M059J (cell line): Measurements from ENCODE around the gene L3MBTL1. TPM values are rescaled to one million over a fixed set of nuclear protein-coding genes. Genes with fewer than 3 reads are reported as not detected.

Experiments
- DNase-seq: peaks from one replicate; pipeline ENCODE4 v3.0.0-alpha.2; 2012; ENCODE audit warnings: low read depth
- total RNA-seq: library from RNA; depleted of rRNA; stranded (reverse); fragments of >200 nt; shearing (Covaris generic); gene quantifications from 2 replicates; pipeline ENCODE4 v1.2.3, GENCODE V29; 2014; rRNA removed

L3MBTL1 gene
- total RNA-seq, 1 experiment from 2014 or later = 6.0 TPM

GRCh38 chr20:43590036-43590391 lies 82.5 kb downstream of the L3MBTL1 start:
- no peak for DNase-seq

- DNase-seq = peak; percentile 94
Measured at GRCh38 chr20:43590392-43591303, 83.2 kb downstream of the L3MBTL1 start, which contains the start of gene IFT52. TSS of gene IFT52 (plus strand) at chr20:43590937. CDS start at chr20:43594699, 3,762 bp downstream.

Other genes starting within 250 kb of the L3MBTL1 start
- 36.2 and 42.8 TPM in 2 replicates for gene SRSF6, start 49.8 kb upstream of the L3MBTL1 start, total RNA-seq
- gene SGK2, start 51.3 kb downstream of the L3MBTL1 start, total RNA-seq = not detected in 2 replicates
- gene IFT52, start 83.2 kb downstream of the L3MBTL1 start, total RNA-seq = 55.2 and 67.7 TPM in 2 replicates
- 51.2 and 69.4 TPM in 2 replicates for gene MYBL2, start 159.4 kb downstream of the L3MBTL1 start, total RNA-seq
- gene GTSF1L, start 219.3 kb downstream of the L3MBTL1 start, total RNA-seq = not detected in 2 replicates